Neural progenitor cell (in vitro differentiated cells): Measurements from ENCODE around the gene MNT.

Experiments
- CTCF ChIP-seq: fragments of 200-600 bp; sonication (generic); IDR thresholded peaks from 2 replicates; pipeline ENCODE4 v1.5.1; 2017; ENCODE audit warnings: antibody characterized with exemption, mild to moderate bottlenecking
- EZH2 ChIP-seq: fragments of 200-600 bp; sonication (generic); IDR thresholded peaks from 2 replicates; pipeline ENCODE4 v1.6.1; 2017; ENCODE audit warnings: antibody characterized with exemption, mild to moderate bottlenecking, moderate library complexity
- EZH2phosphoT487 ChIP-seq: fragments of 200-600 bp; sonication (generic); IDR thresholded peaks from 2 replicates; pipeline ENCODE4 v1.6.1; 2017; ENCODE audit warnings: antibody characterized with exemption

DNA sequence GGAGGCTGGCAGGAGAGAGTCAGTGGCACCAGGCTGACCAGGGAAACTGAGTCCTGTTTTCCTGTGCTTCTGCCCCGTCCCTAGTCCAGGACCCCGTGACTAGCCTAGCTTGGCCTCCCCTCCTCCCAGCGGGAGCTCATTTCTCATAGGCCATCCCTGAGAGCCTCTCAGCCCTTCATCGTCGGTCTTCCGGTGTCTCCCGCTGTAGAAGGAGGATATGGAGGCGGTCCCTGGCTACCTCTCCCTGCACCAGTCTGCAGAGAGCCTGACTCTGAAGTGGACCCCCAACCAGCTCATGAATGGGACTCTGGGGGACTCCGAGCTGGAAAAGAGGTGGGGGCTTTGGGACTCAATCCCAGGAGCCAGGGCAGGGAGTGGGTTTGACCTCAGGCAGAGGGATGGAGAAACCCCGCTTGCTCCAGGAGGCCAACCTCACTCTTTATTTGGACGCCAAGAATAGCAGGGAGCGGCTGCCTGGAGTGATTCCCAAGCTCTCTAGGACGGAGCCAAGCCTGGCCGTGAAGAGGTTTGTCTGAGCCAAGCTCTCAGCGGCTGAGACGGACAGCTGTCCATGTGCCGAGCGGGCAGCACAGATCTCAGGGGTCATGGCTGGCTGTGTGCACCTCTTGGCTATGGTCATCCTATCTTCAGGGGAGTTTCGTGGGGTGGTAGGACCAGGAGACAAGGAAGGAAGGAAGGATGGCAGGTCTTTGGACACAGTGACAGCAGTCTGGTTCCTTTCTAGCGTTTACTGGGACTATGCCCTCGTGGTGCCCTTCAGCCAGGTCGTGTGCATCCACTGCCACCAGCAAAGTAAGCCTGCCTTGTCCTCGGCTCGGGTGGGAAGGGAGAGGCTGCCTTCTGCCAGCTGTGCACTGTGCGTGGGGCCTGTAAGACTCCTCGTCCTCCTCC is 36.8 kb downstream of the MNT start:
- TF ChIP-seq CTCF (no peak), EZH2 (no peak), EZH2phosphoT487 (no peak)
